MCF 10A (cell line): ENCODE results near the gene MOK. TPM values are rescaled to one million over a fixed set of nuclear protein-coding genes. Genes with fewer than 3 reads are reported as not detected.

ENCODE experiments used
- BruUV-seq: library from RNA; stranded (reverse); fragments of 400-500 nt; replicated peaks from 2 replicates; lab custom pipeline; 2021; lab: Mats Ljungman, UMichigan
- CTCF ChIA-PET: fragments of 300-600 bp; sonication (Branson Sonifier 250); formaldehyde crosslinking; extraction: SDS; loops from one replicate; lab custom pipeline; 2021; ENCODE audit warnings: antibody characterized with exemption, inconsistent platforms; lab: Yijun Ruan, JAX
- POLR2A ChIA-PET: fragments of 300-600, 350-650 bp; sonication (Branson Sonifier 250); formaldehyde crosslinking; extraction: SDS; loops from one replicate; lab custom pipeline; 2020; ENCODE audit warnings: antibody characterized with exemption, inconsistent platforms; lab: Yijun Ruan, JAX
- DNase-seq: peaks from one replicate; pipeline ENCODE4 v3.0.0-alpha.2; 2018; ENCODE audit not compliant: unreplicated experiment
- H3K27ac Mint-ChIP-seq: one replicate; pipeline ENCODE4 v1.8.0; 2022; ENCODE audit warnings: mild to moderate bottlenecking, low read depth, mixed read lengths; ENCODE audit not compliant: unreplicated experiment
- H3K27me3 Mint-ChIP-seq: one replicate; pipeline ENCODE4 v1.8.0; 2022; ENCODE audit warnings: mixed read lengths; ENCODE audit not compliant: insufficient read depth, unreplicated experiment
- H3K36me3 Mint-ChIP-seq: one replicate; pipeline ENCODE4 v1.8.0; 2022; ENCODE audit warnings: mild to moderate bottlenecking, moderate library complexity, mixed read lengths; ENCODE audit not compliant: insufficient read depth, unreplicated experiment
- H3K4me1 Mint-ChIP-seq: one replicate; pipeline ENCODE4 v1.8.0; 2022; ENCODE audit warnings: mixed read lengths; ENCODE audit not compliant: insufficient read depth, unreplicated experiment
- H3K4me3 Mint-ChIP-seq: one replicate; pipeline ENCODE4 v1.8.0; 2022; ENCODE audit warnings: mild to moderate bottlenecking, moderate library complexity, mixed read lengths; ENCODE audit not compliant: unreplicated experiment
- H3K9me3 Mint-ChIP-seq: one replicate; pipeline ENCODE4 v1.8.0; 2022; ENCODE audit warnings: mixed read lengths; ENCODE audit not compliant: unreplicated experiment
- intact Hi-C: fragments of 100-400 bp; cut with micrococcal nuclease; formaldehyde crosslinking; loops from 2 replicates; pipeline ENCODE4 v1.14.1; 2022
- total RNA-seq: library from RNA; stranded (reverse); gene quantifications from 2 replicates; pipeline ENCODE4 v1.2.3, GENCODE V29; 2022
- TF ChIP-seq, protein P1 (sequence below): fragments of 200-600 bp; IDR thresholded peaks from one replicate; pipeline ENCODE4 v1.8.0; 2022; ENCODE audit warnings: antibody characterized with exemption, mild to moderate bottlenecking; ENCODE audit not compliant: unreplicated experiment

MOK gene
- total RNA-seq, 1 experiment from 2014 or later, result 98.9 TPM

DNA sequence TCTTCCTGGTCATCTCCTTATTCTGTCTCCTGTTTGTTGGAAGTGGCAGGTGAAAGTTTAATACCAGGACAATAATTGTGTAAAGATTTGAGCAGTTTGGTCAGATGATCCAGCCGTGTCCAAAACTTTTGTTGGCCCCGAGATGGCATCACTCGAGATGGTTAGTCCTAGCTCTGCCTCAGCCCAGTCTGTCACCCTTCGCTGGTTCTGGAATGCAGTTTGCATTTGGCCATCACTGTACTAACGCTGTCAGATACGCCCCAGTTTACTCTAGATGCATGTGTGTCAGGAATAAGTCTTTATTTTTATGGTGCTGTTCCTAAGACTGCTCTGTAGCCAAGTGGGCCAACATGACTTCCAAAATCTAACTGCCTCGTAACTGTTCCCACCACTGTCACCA lies 79.6 kb downstream of the MOK start:
- ChIA-PET CTCF (no interaction called here), POLR2A (interaction anchor here (0.6 kb wide), 1 partner anchor 46 kb away, joined by 5 read pairs; no protein-coding TSS in a partner anchor)
- intact Hi-C loops, result no loop called here
- Mint-ChIP-seq H3K4me3 (no peak overlapping the region), H3K4me1 (no peaks in the 10 kb centered on the region), H3K9me3 (no peaks in the 10 kb centered on the region), H3K27me3 (no peaks in the 10 kb centered on the region), H3K36me3 (peaks cover 34% of the 10 kb centered on the region), H3K27ac (no peak overlapping the region)
- DNase-seq, result no peak
- TSS peak; percentile 10 for BruUV-seq
- TF ChIP-seq, protein P1, sequence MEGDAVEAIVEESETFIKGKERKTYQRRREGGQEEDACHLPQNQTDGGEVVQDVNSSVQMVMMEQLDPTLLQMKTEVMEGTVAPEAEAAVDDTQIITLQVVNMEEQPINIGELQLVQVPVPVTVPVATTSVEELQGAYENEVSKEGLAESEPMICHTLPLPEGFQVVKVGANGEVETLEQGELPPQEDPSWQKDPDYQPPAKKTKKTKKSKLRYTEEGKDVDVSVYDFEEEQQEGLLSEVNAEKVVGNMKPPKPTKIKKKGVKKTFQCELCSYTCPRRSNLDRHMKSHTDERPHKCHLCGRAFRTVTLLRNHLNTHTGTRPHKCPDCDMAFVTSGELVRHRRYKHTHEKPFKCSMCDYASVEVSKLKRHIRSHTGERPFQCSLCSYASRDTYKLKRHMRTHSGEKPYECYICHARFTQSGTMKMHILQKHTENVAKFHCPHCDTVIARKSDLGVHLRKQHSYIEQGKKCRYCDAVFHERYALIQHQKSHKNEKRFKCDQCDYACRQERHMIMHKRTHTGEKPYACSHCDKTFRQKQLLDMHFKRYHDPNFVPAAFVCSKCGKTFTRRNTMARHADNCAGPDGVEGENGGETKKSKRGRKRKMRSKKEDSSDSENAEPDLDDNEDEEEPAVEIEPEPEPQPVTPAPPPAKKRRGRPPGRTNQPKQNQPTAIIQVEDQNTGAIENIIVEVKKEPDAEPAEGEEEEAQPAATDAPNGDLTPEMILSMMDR, result no peak

- Mint-ChIP-seq H3K9me3 (no peaks in the 10 kb centered on the region), H3K4me1 (no peaks in the 10 kb centered on the region), H3K27me3 (no peaks in the 10 kb centered on the region), H3K4me3 (no peak overlapping the region), H3K27ac (no peak overlapping the region), H3K36me3 (peaks cover 19% of the 10 kb centered on the region)
- intact Hi-C loops, result no loop called here
- ChIA-PET CTCF (no interaction called here), POLR2A (interaction anchor here (0.6 kb wide), 1 partner anchor 83 kb away, joined by 3 read pairs; no protein-coding TSS in a partner anchor)
- no TSS peak for BruUV-seq
- TF ChIP-seq, protein P1, result no peak
- DNase-seq, result no peak
Observed at GRCh38 chr14:102223682-102224081, 81.3 kb downstream of the MOK start.

- Mint-ChIP-seq H3K27ac (no peak overlapping the region), H3K4me3 (no peak overlapping the region), H3K9me3 (no peaks in the 10 kb centered on the region), H3K27me3 (no peaks in the 10 kb centered on the region), H3K36me3 (peaks cover 23% of the 10 kb centered on the region), H3K4me1 (no peaks in the 10 kb centered on the region)
- BruUV-seq, result no TSS peak
- POLR2A ChIA-PET, result no interaction called here
- DNase-seq, result no peak
- TF ChIP-seq, protein P1, result no peak
- CTCF ChIA-PET, result interaction anchor here (1.0 kb wide), 1 partner anchor 93 kb away, joined by 3 read pairs; no protein-coding TSS in a partner anchor
- intact Hi-C loops, result no loop called here
Observed at GRCh38 chr14:102222751-102223150, 82.2 kb downstream of the MOK start.

DNA sequence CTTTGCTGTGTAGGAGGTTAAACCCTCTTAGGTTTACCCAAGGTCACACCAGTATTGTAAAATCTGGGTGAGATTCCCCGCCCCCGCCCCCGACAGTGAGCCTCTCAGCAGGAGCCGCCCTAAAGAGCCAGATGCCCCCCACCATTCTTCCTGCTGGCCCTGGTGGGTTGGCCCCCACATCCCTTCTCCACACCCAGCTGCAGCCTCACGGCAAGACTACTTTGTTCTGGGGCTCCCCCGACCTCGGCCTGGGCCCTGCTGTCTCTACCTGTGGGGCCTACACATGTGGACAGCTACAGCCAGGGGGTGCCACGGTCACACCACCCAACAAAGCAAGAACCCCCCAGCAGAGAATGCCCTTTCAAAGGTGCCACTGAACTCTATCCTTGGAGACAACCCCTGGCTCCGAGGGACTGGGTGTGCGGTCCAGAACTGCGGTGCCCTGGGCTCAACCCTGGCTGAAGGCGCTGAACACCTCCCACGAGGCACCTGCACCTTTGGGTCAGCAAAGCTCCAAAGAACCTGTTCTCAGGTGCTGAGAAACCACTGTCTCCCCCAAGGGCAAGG lies 82.9 kb downstream of the MOK start:
- DNase-seq, result no peak
- CTCF ChIA-PET, result interaction anchor here (1.0 kb wide), 1 partner anchor 93 kb away, joined by 3 read pairs; no protein-coding TSS in a partner anchor
- no peak overlapping the region for H3K4me3 Mint-ChIP-seq
- H3K9me3 Mint-ChIP-seq, result no peaks in the 10 kb centered on the region
- no peaks in the 10 kb centered on the region for H3K27me3 Mint-ChIP-seq
- POLR2A ChIA-PET, result interaction anchor here (1.1 kb wide), 1 partner anchor 41 kb away, joined by 4 read pairs; no protein-coding TSS in a partner anchor
- H3K36me3 Mint-ChIP-seq, result peaks cover 24% of the 10 kb centered on the region
- TF ChIP-seq, protein P1, result no peak
- no TSS peak for BruUV-seq
- intact Hi-C loops, result no loop called here
- no peak overlapping the region for H3K27ac Mint-ChIP-seq
- no peaks in the 10 kb centered on the region for H3K4me1 Mint-ChIP-seq
